Upper lobe of left lung (tissue), 4 donors: ENCODE data around the gene LRP8.

Source experiments
- POLR2A ChIP-seq, 4 donors: fragments of 450-650 bp; IDR thresholded peaks; one replicate each; pipeline ENCODE4 v1.5.1; 2016 to 2017; ENCODE audit warnings: antibody characterized with exemption in 4 of 4, mild to moderate bottlenecking in 2 of 4
- POLR2AphosphoS5 ChIP-seq, 2 donors: sonication (generic); formaldehyde crosslinking; IDR thresholded peaks; one replicate each; pipeline ENCODE4 v1.5.1; 2017; ENCODE audit warnings: antibody characterized with exemption in 2 of 2
- TF ChIP-seq, protein P1 (sequence below), 6 experiments: fragments of 450-650 bp in 4 of 6; fragments of 200-600 bp in 2 of 6; sonication (generic) in 2 of 6; IDR thresholded peaks; one replicate each; pipeline ENCODE4 v1.5.1; 2016 to 2019; ENCODE audit warnings: antibody characterized with exemption in 6 of 6

DNA sequence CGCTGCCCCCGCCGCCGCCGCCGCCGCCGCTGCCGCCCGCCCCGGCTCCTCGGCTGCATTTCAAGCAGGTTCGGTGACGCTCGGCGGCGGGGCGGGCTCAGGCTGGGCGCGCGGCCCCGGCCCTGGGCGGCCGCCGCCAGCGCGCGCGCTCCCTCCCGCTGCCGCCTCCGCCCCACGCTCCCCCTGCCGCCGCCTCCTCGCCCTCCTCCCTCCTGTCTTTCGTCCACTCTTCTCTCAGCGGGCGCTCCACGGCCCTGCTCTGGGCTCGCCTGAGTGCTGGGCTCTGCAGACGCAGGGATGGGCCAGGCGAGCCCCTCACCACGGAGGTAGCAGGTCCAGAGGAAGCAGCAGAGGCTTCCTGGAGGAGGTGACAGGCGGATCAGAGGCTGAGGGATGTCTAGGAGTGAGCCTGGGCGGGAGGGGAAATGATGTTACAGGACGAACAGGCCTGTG lies at the start of gene LRP8:
- TF ChIP-seq, protein P1, sequence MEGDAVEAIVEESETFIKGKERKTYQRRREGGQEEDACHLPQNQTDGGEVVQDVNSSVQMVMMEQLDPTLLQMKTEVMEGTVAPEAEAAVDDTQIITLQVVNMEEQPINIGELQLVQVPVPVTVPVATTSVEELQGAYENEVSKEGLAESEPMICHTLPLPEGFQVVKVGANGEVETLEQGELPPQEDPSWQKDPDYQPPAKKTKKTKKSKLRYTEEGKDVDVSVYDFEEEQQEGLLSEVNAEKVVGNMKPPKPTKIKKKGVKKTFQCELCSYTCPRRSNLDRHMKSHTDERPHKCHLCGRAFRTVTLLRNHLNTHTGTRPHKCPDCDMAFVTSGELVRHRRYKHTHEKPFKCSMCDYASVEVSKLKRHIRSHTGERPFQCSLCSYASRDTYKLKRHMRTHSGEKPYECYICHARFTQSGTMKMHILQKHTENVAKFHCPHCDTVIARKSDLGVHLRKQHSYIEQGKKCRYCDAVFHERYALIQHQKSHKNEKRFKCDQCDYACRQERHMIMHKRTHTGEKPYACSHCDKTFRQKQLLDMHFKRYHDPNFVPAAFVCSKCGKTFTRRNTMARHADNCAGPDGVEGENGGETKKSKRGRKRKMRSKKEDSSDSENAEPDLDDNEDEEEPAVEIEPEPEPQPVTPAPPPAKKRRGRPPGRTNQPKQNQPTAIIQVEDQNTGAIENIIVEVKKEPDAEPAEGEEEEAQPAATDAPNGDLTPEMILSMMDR (IDR thresholded peaks at IDR 0.05) = no peak
- no peak for TF ChIP-seq POLR2AphosphoS5 (IDR thresholded peaks at IDR 0.05)
- no peak for TF ChIP-seq POLR2A (IDR thresholded peaks at IDR 0.05)
